GM21515 (cell line): ENCODE results near the gene EIF4ENIF1.
"Not testable (repeated sequence)": the region's sequence is repeated elsewhere in the genome, so short reads cannot be mapped to it uniquely, and the experiment has no call there.

ENCODE experiments used
- ATAC-seq: cut with Tn5 transposase; IDR thresholded peaks from one replicate; pipeline ENCODE4 v1.9.1; 2021; ENCODE audit not compliant: unreplicated experiment

Gene EIF4ENIF1

GRCh38 chr22:31442768-31443489 lies 46.7 kb downstream of the EIF4ENIF1 start:
- ATAC-seq, result no peak

GRCh38 chr22:31441652-31442051 lies 48.0 kb downstream of the EIF4ENIF1 start:
- no peak for ATAC-seq

DNA sequence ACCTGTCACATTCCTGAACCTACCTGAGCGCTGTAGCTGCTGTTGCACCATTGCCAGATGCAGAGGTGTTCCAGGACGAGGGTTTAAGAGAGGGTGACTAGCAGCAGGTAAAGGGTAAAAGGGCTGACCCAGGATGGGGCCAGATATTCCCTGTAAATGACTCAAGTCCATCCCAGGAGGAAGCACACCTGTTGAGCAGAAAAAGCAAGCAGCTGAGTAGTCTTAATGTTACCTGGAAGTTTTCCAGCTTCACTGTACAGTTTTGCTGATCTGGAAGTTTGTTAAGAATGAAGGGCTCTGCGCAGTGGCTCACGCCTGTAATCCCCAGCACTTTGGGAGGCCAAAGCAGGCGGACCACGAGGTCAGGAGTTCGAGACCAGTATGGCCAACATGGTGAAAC lies 49.0 kb downstream of the EIF4ENIF1 start:
- no peak for ATAC-seq

GRCh38 chr22:31439808-31440207 lies 49.8 kb downstream of the EIF4ENIF1 start:
- no peak for ATAC-seq

DNA sequence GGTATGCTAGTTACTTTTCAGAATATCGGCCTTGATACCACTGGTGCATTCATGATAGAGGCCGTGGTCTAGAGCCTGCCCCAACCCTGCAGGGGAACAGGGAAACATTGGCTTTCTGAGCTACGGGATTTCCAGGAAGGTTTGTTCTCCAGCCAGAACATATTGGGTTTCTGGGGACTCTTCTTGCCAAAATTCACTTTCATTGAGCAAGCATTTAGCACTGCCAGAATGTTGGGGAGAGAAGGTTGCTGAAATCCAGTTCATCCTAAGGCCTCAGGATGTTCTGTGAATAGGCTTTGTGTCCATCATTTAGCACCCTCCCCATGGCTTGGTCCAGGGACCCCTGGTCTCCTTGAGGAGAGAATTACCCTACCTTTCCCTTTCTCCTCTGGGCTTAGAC lies 53.5 kb downstream of the EIF4ENIF1 start:
- ATAC-seq, result no peak

- ATAC-seq, result no peak
Observed at GRCh38 chr22:31431950-31432349, 57.7 kb downstream of the EIF4ENIF1 start.

GRCh38 chr22:31425331-31426050 lies 64.2 kb downstream of the EIF4ENIF1 start:
- no peak for ATAC-seq

DNA sequence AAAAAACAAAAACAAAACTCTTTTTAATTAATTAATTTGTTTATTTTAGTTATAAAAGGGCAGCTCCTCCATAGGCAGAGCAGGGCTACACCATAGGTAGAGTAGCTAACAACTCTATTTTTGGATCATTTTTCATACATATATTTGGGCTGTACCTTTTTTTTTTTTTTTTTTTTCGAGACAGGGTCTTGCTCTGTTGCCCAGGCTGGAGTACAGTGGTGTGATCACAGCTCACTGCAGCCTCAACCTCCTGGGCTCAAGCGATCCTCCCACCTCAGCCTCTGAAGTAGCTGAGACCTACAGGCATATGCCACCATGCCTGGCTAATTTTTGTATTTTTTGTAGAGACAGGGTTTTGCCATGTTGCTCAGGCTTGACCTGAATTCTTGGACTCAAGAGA lies 87.3 kb downstream of the EIF4ENIF1 start:
- ATAC-seq, result not testable (repeated sequence)

GRCh38 chr22:31400023-31400397 lies 89.6 kb downstream of the EIF4ENIF1 start:
- ATAC-seq, result no peak

GRCh38 chr22:31399211-31400022 lies 90.2 kb downstream of the EIF4ENIF1 start, which contains the start of gene DRG1:
DRG1 (plus strand) TSS chr22:31399604; CDS start chr22:31399684, 80 bp downstream.
- ATAC-seq, result peak; percentile 90

DNA sequence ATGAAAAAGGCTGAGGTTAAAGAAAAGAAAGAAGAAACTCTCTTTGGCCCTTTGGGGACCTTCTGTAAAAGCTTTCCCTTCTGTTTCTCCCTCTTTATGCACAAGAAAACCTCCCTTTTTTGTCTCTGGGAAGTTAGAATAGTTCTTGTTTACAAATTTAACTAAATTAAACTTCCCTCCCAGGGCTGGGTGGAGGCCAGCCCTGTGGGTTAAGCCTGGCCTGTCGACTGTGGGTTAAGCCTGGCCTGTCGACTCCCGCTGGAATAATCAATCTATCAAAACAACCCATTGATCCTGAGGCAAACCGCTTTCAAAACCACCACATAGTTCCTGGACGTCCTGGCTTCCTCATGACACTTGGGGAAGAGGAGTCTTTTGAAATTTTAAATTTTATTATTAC lies 91.4 kb downstream of the EIF4ENIF1 start:
- ATAC-seq, result no peak

- no peak for ATAC-seq
Observed at GRCh38 chr22:31394326-31394725, 95.3 kb downstream of the EIF4ENIF1 start.

- no peak for ATAC-seq
Observed at GRCh38 chr22:31393893-31394292, 95.7 kb downstream of the EIF4ENIF1 start.
